Left renal cortex interstitium (tissue), 4 donors: Measurements from ENCODE around the gene RPGRIP1L. TPM values are rescaled to one million over a fixed set of nuclear protein-coding genes. Genes with fewer than 3 reads are reported as not detected.
A peak's percentile ranks its signal among the peaks of the same experiment; 100 is the strongest.

Experiments
- DNase-seq, 4 donors: peaks; one replicate each; pipeline ENCODE4 v3.0.0-alpha.2; 2013; ENCODE audit warnings: low read depth in 4 of 4, low spot score in 2 of 4, missing footprints in 1 of 4
- polyA plus RNA-seq, 4 donors: library from polyadenylated mRNA; unstranded; fragments of 120-200 nt; gene quantifications; one replicate each; pipeline ENCODE4 v1.2.1, GENCODE V29; 2013; ENCODE audit not compliant: insufficient read length in 4 of 4

RPGRIP1L gene
- polyA plus RNA-seq, 4 donors, result 14.8 to 20.0 (median 17.9) TPM

DNA sequence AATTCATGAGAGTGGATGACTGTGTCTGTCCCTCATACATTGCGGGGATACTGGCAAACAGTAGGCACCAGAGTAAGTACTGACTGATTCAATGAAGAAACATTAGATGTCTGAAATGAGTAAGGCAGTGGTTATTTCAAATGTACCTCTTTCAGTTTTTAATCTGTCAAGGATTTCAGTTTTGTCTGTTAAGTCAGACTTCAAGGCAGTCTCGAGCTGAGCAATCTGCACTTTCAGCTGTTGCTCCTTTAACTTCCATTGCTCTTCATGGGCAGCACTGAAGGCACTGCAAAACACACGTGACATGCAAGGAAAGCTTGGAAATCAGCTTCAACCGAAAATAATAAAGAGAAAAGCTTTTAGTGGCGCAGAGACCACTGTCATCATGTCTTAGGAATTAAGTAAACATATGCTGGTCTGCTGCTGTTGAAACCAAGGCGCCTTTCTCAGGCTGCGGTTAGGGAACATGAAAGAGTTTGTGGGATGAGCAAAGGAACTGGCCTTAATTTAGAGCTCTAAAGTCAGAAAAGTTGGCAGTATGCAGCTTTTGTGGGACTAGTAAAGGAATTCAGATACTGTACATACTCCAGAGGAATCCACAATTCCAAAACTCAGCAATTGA is 38.8 kb downstream of the RPGRIP1L start:
- no peak for DNase-seq

DNA sequence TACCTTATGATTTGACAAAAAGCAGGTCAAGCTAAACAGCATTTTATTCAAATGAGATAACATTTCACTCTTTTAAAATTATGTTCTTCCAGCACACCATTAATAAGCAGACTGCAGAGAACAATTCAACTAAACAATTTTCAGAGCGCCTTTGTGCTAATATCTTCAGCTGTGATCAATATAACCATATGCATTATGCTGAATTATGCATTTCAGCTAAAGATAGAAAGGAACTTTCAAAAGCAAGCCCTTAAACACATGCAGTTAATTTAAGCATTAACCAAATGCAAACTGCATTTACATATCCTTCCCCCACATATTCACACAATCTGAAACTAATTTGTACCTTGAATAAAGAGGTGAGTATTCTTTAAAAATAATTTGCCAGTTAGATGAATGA is 41.6 kb downstream of the RPGRIP1L start:
- DNase-seq, result no peak

GRCh38 chr16:53654946-53655345 is 48.7 kb downstream of the RPGRIP1L start:
- no peak for DNase-seq

DNA sequence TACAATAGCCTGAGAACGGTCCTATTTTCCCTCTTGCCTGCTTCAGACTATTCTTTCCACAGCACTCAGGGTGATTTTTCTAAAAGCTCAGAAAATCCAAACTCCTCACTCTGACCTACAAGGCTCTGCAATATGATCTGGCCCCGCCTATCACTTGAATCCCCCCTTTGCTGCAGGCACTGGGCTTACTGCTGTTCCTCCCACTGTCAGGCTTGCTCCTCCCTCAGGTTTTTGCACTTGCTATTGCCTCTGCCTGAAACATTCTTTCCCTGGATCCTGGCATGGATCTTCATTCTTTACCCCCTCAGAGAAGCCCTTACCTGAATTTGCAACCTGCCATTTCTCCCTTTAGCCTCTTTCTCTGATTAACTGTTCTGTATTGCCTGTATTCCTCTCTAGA is 52.3 kb downstream of the RPGRIP1L start:
- no peak for DNase-seq

DNA sequence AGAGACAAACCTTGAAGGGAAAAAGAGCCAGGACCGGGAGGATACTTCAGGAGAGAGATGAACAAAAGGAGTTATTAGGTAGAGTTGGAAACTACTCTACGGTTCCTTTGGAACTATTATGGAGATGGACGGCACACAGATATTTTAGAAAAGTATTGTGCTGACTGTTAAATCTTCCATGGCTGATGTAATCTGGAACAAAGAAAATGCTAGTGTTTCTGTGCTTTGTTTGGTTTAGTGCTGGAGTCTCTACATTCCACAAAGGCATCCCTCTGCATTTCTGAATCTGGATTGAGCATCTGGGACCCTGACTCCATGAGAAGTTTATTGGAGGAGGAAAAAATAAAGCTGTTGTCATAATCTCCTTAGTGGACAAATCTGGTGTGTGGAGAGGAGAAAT is 57.2 kb downstream of the RPGRIP1L start:
- no peak for DNase-seq

- DNase-seq, result no peak
Observed at GRCh38 chr16:53643474-53643873, 60.2 kb downstream of the RPGRIP1L start.

- no peak for DNase-seq
Observed at GRCh38 chr16:53642094-53642493, 61.6 kb downstream of the RPGRIP1L start.

- no peak for DNase-seq
Observed at GRCh38 chr16:53636978-53637377, 66.7 kb downstream of the RPGRIP1L start.

- DNase-seq, result no peak
Observed at GRCh38 chr16:53632526-53632925, 71.1 kb downstream of the RPGRIP1L start.

GRCh38 chr16:53631236-53632025 is 72.2 kb downstream of the RPGRIP1L start:
- DNase-seq, result no peak

DNA sequence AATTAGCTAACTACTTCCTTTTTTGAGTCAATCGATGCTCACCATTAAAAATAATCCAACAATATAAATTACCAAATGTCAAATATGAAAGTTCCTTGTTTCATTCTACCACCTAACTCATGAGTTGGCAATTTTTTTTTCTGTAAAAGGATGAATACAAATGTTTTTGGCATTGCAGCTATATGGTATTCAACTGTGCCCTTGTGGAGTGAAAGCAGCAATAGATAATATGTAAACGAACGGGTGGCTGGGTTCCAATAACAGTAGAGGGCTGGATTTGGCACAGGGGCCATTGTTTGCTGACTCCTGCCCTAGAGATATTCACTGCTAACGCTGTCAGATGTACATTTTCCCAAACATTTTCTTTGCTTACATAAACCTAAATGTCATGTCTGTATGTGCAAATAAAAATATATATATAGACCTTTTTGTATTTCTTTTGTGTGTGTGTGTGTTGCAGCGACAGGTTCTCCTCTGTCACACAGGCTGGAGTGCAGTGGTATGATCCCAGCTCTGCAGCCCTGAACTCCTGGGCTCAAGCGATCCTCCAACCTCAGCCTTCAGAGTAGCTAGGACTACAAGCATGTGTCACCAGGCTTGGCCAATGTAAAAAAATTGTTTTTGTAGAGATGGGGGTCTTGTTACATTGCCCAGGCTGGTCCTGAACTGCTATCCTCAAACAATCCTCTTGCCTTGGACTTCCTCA is 73.9 kb downstream of the RPGRIP1L start:
- no peak for DNase-seq

DNA sequence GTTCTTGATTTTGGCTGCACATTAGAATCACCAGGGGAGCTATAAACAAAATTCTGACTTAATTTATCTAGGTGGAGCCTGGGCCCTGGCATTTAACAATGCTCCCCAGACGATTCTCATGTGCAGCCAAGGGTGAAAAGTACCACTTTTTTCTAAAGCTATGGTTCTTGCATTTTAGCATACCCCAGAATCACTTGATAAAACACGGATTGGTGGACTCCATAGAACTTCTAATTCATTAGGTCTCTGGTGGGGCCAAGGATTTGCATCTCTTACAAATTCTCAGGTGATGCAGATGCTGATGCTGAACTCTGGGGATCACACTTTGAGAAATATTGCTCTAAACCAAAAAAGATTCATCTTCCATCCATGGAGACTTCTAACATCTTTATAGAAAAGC is 74.5 kb downstream of the RPGRIP1L start:
- DNase-seq, result no peak

DNA sequence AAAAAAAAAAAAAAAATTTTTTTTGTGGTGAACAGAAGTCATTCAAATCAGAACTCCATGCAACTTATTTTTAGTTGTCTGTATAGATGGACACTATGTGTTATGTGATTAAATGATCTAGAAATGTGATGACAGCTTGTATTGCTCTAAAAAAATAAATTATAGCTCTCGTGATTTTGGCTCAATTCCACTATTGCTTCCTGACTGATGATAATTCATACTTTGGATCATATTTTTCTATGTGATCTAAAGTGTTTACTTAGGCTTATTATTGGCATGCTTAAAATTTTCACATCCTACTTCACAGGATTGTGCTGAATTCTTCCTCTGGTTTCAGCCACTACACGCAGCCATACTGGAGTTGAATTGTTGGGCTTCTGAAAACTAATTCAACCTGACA is 76.8 kb downstream of the RPGRIP1L start:
- no peak for DNase-seq

- DNase-seq, result no peak
Observed at GRCh38 chr16:53626161-53626560, 77.5 kb downstream of the RPGRIP1L start.

DNA sequence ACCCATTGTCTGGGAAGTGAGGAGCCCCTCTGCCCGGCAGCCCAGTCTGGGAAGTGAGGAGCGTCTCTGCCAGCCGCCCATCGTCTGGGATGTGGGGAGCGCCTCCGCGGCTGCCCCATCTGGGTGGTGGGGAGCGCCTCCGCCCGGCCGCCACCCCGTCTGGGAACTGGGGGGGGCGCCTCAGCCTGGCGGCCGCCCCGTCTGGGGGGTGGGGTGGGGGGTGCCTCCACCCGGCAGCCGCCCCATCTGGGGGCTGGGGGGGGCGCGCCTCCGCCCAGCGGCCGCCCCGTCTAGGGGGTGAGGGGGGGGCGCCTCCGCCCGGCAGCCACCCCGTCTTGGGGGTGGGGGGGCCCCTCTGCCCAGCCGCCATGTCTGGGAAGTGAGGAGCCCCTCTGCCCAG is 78.4 kb downstream of the RPGRIP1L start:
- no peak for DNase-seq

- no peak for DNase-seq
Observed at GRCh38 chr16:53622315-53622714, 81.3 kb downstream of the RPGRIP1L start.

DNA sequence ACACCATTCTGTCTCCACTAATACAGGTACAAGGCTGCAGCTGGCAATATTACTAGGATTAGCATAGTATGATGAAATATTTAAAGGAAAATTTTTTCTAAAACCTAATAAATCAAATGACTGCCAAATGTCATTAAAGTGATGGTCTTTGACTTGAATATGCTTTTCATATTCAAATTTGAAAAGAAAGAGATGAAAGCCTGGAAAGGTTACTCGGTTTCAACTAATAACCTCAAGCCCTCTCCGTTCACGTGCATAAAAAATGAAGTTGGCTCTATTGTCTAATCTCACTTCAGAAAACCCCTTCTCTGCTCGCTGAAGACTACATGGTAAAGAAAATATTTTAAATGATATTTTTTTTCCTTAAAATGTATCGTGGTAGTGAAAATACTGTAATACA is 83.2 kb downstream of the RPGRIP1L start:
- no peak for DNase-seq

DNA sequence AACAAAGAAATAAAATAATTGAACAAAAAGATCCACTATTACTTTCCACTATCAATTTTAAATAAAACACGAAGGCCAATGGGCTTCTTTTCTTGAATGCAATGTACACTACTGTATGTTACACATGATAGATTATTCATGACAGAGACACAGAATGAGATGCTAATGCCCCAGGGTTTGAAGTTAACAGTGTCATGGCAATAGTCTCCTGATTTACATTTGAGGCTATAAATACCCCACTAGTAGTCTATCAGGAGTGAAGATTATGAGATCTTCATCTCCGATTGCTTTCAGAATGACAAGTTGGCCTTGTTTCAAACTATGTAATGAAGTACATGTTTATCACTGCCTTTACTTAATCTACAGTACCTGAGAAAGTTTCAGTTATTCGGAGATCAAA is 84.4 kb downstream of the RPGRIP1L start:
- DNase-seq, result no peak

DNA sequence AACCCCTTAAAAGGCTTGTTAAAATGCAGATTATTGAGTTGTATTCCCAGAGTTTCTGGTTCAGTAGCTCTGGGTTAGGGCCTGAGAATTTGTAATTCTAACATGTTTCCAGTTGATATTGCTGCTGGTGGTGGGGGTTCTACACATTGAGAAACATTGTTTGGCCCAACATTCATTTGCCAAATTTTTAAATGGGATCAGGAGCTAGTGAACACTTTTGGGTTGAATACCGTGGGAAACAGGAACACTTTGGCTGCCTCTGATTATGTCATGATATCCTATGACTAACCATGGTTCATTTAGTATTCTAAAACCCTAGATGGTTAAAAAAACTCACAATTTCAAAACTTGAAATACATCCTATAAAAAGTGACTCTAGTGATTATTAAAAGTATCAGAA is 89.3 kb downstream of the RPGRIP1L start:
- no peak for DNase-seq

DNA sequence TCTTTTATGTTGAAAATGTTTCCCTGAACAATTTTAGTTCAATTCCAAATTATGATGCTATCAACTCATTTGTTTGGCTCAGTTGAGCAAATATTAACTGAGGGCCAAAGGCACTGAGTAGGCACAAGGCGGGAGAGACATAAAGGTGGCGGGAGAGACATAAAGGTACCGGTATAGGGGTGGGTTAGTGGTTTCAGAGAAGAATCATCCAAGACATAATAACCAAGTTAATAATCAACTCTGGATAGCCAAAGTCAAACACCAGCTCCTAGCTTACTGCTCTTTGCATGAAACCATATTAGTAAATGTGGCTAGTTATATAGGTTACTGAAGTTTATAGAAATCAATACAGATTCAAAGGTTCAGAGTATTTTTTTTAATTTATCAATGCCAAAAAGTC is 91.7 kb downstream of the RPGRIP1L start:
- no peak for DNase-seq

DNA sequence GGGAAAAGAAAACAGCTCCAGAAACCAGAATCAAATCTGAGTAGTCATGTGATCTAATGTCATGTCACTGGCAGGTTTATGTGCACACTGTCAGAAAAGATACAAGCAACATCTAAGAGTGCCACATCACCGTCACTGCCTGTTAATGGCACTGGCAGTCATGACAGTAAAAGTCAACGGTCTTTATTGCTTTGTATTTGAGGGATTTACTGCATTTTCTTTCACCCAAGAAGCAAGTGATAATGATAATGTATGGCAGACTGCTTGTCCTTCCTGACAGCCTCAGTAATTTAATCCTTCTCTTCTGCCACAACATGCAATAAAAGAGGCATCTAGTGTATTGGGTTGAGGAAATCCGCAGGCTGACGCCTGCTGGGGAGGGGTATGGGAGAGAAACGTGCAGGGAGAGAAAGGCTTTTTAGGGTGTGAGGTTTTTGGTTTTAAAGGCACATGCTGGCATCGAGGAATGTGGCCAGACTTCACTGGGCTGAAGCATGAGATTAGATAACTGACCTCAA is 92.4 kb downstream of the RPGRIP1L start:
- DNase-seq, result peak; percentile 24 to 64 (median 55)

DNA sequence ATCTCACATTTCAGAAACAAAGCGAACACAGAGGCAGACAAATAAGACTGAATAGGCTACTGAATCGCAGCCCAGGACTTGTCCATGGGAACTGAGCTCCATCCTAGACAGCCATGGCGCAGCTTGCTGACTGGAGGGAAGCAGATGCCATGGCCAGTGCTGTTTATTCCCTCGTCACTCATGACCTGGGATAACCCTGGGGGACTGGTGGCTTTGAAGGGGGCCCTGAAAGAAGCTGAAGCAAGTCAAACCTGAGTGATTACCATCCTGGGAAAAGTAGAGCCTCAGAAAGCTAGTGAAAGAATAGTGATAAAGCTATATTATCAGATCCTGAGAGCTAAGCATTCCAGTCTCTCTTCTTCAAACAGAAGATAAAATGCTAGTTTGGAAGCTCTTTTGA is 94.1 kb downstream of the RPGRIP1L start:
- no peak for DNase-seq
